T follicular helper cell (primary cell): Measurements from ENCODE around the gene ARG2.
A peak's percentile ranks its signal among the peaks of the same experiment; 100 is the strongest.

Experiments used
- DNase-seq: peaks from one replicate; pipeline ENCODE4 v3.0.0-alpha.2; 2020; ENCODE audit warnings: low read depth

ARG2 gene

GRCh38 chr14:67683842-67684241 is 64.1 kb downstream of the ARG2 start:
- DNase-seq = no peak

DNA sequence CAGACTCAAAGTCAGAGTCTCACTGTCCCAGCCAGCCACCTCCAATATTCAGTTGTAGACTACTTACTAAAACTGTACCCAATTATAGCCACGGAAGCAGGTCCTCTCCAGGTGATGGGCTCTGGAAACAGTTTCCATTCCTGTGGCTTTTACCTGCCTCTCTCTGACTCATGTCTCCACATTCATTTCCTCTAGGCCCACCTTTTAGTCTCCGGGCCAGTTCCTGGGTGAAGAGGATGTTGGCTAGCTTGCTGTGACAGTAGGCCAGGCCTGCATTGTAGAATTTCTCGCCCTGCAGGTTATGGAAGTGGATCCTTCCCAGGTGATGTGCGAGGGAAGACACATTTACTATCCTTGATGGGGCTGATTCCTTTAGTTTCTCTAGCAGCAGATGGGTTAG is 70.3 kb downstream of the ARG2 start:
- DNase-seq = no peak

- peak; percentile 41 for DNase-seq
Observed at GRCh38 chr14:67694791-67695393, 75.2 kb downstream of the ARG2 start.

GRCh38 chr14:67695394-67695949 is 75.8 kb downstream of the ARG2 start, which contains the start of gene RDH11:
RDH11 (minus strand) TSS chr14:67695764; CDS start chr14:67695703, 61 bp downstream.
- peak; percentile 77 for DNase-seq

DNA sequence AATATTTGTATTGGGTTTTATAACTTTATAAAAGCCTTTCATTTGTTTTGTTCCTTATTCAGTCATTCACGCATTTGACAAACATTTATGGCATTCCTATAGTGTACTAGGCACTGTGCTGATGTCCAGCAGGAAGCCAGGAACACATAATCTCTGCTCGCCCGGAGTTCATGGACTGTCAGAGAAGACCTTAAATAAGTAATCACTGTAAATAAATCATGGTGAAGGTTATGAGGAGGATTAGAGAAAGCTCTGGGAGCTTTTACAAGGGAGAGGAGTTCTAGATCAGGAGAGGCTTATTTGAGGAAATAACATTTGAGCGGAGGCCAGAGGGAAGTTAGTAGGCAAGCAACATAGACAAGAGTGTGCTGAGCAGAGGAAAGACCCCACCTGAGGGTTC is 77.3 kb downstream of the ARG2 start:
- DNase-seq = no peak

- no peak for DNase-seq
Observed at GRCh38 chr14:67698179-67698578, 78.5 kb downstream of the ARG2 start.
